HG02870 (cell line): Measurements from ENCODE around the gene ST6GALNAC4.

Experiments used
- ATAC-seq: cut with Tn5 transposase; IDR thresholded peaks from one replicate; pipeline ENCODE4 v1.9.1; 2021; ENCODE audit warnings: mild to moderate bottlenecking, moderate library complexity; ENCODE audit not compliant: unreplicated experiment

The ST6GALNAC4 gene

DNA sequence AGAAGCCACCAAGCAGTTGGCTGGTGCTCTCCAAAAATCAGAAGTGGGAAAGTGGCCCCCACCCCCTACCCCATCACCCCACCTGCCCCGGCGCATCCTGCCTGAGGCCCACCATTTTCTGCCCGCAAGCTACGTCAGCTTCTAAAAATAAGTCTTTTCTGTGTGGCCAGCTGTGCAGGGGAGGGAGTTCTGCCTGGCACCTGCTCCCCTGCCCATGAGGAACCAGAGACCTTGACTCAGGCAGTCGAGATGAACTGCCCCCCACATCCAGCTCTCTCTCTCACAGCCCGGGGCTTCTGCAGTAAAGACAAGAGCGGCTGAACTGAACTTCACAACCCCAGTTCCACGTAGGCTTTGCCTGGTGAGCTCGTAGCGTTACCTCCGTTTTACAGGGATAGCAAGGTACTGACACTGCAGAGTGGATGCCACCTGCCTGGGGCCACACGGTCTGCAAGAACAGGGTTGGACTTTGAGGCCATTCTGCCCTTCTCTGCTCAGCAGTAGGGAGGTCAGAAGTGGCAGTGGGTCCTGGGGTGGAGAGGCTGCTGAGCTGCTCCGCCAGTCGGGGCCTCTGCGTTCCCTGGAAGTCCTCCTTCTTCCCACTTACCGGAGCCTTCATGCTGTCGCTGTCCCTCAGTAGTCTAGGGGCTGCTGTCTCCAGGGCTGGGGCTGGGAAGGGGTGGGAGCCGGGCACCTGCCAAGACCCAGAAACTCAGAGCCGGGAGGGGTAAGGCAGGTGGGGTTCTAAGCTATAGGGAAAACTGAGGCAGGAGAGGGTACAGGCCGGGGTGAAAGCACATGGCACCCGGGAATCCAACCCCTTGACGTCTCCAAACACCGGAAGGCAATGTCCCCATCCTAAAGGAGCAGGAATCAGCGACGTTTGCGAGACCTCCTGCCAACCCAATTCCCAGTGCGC lies 781 bp downstream of the ST6GALNAC4 start:
- no peak for ATAC-seq

DNA sequence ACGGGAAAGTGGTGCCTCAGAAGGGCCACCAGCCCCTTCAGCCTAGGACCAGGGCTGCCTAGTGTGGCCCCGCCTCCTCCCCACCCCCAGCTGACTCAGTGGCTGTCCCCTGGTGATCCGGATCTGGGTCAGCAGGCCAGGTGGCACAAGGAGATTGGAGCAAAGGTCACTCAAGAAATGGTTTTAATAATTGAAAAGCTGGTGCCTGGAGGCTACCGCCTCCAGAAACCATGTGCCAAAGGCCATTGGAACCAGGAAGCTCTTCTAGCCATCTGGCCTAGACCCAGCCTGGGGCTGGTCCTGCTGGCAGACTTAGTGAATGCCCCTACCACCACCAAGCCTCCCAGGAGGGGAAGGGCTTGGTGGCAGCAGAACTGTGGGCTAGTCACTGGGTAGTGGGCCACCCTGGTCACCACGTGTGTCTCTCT lies 1.5 kb downstream of the ST6GALNAC4 start:
- ATAC-seq, result no peak

DNA sequence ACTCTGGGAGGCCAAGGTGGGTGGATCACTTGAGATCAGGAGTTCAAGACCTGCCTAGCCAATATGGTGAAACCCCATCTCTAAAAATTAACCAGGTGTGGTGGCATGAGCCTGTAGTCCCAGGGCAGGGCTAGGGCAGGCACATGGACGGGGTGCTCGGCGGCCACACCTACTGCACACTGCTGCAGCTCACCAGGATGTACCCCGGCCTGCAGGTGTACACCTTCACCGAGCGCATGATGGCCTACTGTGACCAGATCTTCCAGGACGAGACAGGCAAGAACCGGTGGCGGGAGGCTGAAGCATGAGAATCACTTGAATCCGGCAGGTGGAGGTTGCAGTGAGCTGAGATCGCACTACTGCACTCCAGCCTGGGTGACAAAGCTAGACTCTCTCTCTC lies 3.2 kb downstream of the ST6GALNAC4 start:
- ATAC-seq, result no peak

DNA sequence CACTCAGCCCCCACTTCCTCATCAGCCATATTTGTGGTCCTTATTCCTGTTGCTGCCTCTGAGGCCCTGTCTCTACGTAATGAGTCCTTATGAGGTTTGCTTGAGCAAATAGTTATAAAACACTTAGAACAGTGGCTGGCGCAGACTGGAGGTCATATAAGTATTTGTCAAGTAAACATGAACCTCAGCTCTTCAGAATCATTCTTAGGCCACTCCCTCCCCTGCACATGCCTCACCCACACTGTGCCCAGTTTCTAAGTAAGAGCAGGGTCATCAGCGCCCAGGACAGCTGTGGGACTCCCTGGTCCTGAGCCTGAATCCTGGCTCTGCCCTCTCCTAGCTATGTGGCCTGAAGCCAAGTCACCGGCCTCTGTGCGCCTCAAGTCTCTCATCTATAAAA lies 4.0 kb downstream of the ST6GALNAC4 start:
- no peak for ATAC-seq

DNA sequence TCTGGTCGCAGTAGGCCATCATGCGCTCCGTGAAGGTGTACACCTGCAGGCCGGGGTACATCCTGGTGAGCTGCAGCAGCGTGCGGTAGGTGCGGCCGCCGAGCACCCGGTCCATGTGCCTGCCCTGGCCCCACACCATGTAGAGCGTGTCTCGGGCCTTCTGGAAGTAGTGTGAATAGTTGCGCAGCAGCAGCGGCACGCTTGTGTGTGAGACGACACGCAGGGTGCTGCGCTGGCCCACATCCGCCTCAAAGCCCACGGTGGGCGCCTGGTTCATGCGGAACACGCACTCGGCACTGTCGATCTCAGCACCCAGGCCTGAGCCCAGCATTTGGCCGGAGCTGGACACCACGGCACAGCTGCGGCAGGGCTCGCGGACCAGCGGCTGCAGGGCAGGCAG lies 4.5 kb downstream of the ST6GALNAC4 start:
- no peak for ATAC-seq

DNA sequence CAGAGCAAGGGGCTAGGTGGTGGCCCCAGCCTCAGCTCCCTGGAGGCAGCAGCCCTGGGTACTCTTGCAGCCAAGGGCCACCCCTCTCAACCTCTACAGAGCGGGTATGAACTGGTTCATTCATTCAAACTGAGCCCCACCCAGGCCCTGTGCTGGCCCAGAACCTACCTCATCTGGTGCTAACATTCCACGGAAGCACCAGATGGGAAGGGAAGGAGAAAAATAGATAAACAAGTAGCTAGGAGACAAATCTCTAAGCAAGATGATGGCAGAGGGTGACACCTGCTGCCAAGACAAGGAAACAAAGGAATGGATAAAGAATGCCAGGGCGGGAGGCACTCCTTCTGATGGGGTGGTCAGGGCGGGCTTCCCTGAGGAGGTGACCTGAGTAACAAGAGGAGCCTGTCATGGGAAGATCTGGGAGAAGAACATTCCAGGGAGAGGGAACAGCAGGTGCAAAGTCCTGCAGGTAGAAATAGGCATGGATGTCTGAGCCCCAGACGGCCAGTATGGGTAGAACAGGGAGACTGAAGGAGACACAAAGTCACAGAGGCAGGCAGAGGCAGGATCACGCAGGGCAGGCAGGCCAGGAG lies 6.1 kb downstream of the ST6GALNAC4 start:
- no peak for ATAC-seq

DNA sequence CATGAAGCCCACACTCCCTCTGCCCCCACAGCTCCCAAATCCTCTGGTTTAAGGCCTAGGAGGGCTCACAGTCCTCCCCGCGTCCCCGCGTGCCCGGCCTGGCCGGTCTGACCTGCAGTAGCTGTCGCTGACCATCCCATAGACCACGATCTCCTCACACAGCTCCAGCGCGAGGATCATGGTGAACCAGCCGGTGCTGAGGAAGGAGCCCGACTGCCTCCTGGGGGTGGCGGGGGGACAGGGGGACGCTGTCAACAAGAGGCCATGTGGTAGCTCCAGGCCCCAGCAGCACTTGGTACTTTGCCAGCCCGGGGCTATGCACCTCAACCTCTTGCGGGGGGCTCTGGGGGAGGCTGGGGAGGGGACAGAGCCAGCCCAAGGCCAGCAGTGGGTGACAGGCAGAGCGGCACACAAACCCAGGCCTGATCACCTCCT lies 7.0 kb downstream of the ST6GALNAC4 start:
- no peak for ATAC-seq

DNA sequence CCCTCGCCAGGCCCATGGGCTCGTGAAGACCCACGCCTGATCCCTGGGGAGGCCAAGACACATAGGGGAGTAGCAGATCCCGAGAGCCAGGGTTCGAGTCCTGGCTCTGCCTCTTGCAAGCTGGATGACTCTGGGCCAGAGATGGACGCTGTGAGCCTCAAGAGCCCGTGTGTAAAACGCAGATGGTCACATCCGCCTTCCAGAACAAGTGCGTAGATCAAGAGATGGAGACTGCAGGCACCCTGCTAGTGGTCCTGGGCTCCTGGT lies 8.2 kb downstream of the ST6GALNAC4 start:
- ATAC-seq, result no peak

DNA sequence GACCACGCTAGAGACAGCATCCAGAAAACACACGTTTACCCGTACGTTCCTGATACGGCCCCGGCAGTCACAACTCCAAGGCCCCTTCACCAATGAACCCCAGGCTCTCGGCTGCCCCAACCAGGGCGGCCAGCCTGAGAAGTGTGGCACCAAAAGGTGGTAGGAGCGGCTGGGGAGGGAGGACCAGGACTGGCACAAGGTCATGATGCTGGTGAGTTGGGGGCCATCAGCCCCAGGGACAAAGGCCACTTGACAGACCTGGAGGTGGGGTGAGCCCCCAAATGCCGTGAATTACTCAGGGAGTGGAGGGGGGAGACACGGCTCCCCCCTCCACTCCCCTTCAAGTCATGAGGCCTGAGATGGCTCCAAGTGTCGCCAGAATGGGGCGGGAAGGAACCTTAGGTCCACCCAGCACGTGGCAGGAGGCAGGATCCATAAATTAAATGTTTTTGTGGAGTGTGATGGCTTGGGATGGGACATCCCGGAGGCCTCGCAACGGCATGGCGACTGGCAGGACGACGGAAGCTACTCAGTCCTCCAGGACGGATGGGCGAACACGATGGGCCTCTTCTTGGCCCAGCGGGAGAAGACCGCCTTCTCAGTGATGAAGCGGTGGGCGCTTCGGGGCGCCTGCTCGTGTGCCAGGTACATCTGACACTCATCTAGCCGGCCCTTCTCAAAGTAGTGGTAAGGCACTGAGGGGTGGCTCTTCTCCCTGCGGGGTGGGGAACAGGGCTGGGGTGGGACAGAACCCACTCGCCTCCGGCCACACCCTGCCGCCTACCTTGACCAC lies 8.8 kb downstream of the ST6GALNAC4 start:
- ATAC-seq, result no peak

DNA sequence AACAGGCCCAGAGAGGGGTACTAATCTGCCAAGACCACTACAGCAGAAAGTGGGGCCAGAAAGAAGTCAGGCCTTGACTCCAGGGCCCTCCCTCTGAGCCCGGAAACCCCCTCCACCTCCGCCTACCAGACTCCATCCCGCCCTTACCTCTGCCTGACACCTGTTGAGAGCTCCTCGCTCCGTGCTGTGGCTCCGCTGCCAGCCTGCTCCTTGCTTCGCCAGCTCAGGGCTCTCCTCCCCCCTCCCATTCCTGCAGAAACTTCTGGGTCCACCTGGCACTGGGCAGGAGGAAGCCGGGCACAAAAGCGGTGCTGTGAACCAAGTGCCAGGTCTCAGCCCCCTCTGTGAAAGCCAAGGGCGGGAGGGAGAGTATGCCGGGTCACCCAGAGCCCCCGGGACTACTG lies 11.1 kb downstream of the ST6GALNAC4 start:
- no peak for ATAC-seq

DNA sequence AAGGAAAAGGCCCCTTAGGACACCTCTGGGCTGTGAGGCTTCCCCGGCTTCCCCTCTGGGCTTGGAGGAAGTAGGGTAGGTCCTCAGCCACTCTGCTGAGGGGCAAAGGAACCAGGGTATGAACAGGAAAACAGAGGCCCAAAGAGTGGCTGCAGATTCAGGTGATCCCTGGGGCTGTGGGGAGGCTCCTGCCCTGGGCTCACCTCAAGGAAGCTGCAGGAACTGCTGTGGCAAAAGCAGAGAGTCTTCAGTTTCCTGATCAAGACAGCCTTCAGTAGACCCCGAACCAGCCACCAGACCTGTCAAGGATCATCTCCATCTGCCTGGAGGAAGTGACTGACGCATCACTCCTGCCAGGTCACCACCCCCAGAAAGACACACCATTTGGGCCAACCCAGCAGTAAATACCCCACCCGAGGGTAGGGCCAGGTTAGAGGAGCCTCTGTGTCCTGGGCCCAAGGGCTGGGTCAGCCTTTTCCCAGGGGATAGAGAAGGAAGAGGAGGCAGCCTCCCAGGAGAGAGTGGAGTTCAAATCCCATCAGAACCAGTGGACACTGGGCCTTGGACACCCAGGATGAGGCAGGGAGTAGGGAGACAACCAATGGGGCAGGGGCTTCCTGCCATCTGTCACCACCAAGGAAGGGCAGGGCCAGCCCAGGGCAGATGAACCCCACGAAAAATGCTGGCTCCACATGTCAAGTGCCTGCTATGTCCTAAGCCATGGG lies 11.7 kb downstream of the ST6GALNAC4 start:
- ATAC-seq, result no peak

DNA sequence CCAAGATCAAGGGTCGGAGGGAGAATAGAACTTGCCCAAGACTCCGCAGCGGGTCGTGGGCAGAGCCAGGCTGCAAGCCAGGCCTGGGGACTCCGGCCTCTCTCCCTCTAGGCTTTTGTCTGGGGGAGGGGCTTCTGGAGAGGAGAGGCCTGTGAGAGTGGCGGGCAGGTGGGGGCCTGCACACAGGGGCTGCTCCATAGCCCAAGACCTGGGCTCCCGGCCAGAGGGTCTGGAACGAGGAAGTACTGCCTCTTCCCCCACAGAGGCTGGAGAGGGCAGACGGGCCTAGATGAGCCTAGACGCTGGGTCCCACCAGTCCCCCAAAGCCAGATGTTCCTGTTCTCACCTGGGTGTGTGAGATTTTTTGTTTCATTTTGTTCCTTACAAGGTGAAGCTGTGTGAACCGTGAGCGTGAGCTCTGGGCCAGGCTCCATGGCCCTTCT lies 12.3 kb downstream of the ST6GALNAC4 start:
- ATAC-seq, result no peak

DNA sequence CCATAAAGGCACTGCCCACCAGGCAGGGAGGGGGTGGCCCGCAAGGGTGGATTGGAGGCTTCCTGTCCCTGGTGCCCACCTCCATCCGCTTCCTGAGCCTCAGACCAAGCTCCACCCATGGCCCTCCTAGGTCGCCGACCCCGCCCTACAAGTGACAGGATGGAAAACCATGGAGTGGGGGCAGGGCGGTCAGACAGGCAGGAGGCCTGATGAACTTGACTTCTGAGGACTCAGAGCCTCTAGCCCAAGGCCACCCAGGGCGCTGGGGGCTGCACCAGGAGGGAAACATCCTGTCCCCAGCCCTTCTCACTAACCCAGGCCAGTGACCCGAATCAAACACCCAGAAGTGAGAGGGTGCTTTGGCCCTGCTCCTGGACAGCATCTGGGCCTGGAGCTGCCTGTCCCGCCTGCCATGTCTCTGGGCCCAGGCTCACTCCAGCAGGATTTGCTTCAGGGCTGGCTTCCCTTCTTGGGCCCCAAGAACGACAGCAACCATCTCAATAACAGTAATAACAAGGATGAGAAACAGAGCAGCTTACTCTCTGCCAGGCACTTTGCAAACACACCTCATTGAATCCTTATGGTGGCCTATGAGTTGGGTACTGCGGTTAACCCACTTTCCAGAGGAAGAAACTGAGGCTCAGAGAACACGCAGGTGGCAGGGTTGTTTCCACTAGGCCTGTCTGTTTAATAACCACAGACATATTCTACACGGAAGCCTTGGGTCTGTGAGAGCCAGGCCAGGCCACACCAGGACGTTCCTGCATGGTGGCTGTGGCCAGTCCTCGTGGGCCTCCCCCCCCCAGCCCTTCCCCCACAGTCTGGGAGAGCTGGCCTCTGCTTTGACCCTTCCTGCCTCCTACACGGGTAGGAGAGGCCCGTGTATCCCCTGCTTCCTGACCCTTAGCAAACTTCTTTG lies 13.0 kb downstream of the ST6GALNAC4 start:
- no peak for ATAC-seq

DNA sequence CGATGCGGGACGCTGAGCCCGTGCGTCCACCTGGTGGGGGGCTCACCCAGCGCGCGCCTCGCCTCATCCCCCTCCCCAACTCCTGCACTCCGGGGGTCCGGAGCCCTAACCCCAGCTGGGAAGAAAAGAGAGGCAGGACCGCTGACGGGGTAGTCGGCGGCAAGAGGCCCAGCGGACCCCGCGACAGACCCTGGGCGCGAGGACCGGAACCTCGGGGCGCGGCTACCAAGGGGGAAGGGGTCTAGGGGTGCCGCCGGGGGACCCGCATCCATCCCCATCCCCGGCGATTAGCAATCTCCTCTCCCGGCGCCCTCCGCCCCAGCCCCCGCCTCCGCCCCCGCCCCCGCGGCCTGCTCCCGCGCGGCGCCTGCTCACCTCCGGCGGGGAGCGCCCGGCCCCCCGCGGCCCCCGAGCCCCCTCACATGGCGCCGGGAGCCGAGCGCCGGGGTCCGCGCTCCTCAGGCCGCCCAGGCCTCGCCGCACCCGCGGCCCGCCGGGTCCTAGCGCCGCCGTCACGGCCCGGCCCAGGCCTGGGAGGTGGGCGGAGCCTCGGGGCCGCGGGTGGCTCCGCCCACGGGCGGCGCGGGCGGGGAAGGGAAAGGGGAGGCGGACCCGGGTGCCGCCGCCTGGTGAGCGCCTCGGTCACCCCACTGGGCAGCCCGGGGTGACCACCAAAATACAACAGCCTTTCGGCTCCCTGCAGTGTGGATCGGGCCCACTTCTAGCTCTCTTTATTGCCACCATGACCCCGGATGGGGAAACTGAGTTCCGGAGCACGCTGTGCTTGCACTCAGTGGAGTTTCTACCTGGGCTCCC lies 17.5 kb downstream of the ST6GALNAC4 start, which contains the start of gene ST6GALNAC6:
Gene ST6GALNAC6 (minus strand): TSS at position 476 of the 816 bp plus-strand sequence. CDS start 1,622 bp downstream, outside the sequence.
- peak; percentile 48 for ATAC-seq

DNA sequence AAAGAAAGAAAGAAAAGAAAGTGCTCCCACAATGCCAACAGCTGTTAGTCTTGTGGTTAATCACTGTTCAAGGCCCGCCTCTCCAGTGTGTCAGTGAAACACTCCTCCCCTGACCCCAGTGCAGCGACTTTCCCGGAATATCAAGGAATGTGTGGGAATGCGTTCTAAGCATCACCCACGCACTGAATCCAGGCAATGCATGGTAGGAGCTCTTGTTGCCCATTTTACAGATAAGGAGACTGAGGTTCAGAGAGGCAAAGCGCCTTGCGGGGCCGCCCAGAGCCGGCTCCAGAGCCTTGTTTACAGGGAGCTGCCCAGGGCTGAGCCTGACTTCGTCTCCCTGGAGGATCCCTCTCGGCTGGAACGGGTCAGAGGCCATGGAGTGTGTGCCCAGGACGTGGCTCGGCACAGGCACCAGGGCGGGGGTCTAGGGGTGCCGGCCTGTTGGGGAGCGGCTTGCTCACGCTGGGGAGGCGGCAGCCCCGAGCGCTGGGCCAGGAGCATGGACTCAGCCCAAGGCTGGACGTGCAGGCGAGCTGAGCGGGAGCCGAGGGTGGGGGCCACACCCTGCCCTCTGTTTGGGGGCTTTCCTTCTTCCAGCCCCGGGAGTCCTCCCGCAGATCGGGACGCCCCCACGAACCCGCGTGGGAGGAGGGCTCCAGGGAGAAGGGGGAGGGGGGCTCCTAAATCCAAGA lies 18.3 kb downstream of the ST6GALNAC4 start:
- ATAC-seq, result no peak

DNA sequence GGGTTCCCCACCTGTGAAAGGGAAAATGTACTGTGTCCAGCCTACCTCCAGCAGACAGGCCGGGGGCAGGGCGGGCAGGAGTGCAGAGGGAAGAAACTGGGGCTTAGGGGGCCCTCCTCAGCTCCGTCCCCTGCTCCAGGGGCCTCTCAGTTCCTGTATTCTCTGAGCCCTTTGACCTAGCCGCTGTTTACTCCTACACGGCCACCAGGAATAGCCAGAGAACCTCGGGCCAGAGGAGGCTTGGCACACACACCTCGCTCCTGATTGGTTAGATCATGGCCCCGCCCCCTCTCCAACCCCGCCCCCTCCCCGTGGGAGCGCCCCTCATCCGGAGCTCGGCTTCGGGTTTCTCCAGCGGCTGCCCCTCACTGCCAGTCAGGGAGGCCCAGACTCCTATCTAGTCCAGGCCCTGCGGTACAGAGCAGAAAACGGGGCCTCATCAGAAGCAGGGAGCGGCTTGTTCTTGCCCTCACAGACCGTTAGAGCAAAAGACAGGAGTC lies 19.6 kb downstream of the ST6GALNAC4 start:
- ATAC-seq, result no peak

DNA sequence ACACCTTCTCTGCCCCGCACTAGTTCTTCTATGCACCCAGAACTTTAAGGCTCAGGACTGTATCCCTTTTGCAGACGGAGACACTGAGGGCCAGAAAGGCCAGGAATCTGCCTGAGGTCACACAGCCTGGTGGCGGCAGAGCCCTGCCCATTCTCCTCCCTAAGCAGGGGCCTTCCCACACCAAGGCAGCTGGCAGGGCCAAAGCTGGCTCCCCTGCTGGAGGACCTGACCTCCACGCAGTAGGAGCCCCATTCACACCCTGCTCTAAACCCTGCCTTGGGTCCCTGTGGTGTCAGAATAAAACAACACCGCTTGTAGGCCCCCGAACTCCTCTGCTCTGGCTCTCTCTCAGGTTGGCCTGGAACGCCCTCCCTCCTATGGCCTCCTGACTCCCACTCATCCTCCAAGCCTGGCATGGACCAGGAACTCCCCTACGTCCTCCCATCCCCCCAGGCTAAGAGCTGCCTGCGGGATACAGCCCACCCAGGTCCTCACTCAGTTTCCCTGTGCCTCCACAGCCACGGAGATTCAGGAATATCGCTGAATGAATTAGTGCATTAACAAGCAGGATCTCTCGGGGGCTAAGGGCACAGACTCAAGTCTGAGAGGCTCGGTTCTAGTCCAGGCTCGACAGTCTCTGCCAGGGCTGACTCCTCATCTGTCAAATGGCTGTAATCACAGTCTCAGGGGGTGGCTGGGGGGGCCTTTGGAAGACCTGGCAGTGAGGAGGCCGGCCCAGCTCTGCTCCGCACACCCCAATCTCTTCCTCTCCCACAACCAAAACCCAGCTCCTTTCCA lies 20.2 kb downstream of the ST6GALNAC4 start:
- no peak for ATAC-seq
